HEK293 (cell line): ENCODE data around the gene INO80B.
A peak's percentile ranks its signal among the peaks of the same experiment; 100 is the strongest.

Source experiments
- GLI2 ChIP-seq: fragments of 450-650 bp; formaldehyde crosslinking; IDR thresholded peaks from 2 replicates; pipeline ENCODE4; 2017; ENCODE audit warnings: missing biosample characterization, missing genetic modification characterization, low read depth, borderline replicate concordance
- GLIS1 ChIP-seq: fragments of 450-650 bp; formaldehyde crosslinking; IDR thresholded peaks from 2 replicates; pipeline ENCODE4 v1.5.1; 2016; ENCODE audit warnings: missing biosample characterization, missing genetic modification characterization
- GLIS2 ChIP-seq: fragments of 450-650 bp; formaldehyde crosslinking; IDR thresholded peaks from 2 replicates; pipeline ENCODE4 v1.5.1; 2016; ENCODE audit warnings: missing biosample characterization, missing genetic modification characterization
- IKZF3 ChIP-seq: fragments of 450-650 bp; IDR thresholded peaks from 2 replicates; pipeline ENCODE4 v1.5.0; 2018; ENCODE audit warnings: missing biosample characterization, mild to moderate bottlenecking, missing genetic modification characterization, moderate library complexity
- MEIS1 ChIP-seq: sonication (generic); formaldehyde crosslinking; IDR thresholded peaks from 2 replicates; pipeline ENCODE4 v1.8.1; 2022; ENCODE audit warnings: missing genetic modification reagents, mild to moderate bottlenecking, borderline replicate concordance
- SP7 ChIP-seq: fragments of 450-650 bp; formaldehyde crosslinking; IDR thresholded peaks from 2 replicates; pipeline ENCODE4 v1.5.1; 2016; ENCODE audit warnings: missing biosample characterization, missing genetic modification characterization
- ZBTB20 ChIP-seq: fragments of 450-650 bp; formaldehyde crosslinking; IDR thresholded peaks from 2 replicates; pipeline ENCODE4 v1.5.1; 2016; ENCODE audit warnings: missing biosample characterization, missing genetic modification characterization
- ZBTB7A ChIP-seq: fragments of 450-650 bp; formaldehyde crosslinking; IDR thresholded peaks from 2 replicates; pipeline ENCODE4 v1.5.1; 2016; ENCODE audit warnings: low read depth, missing biosample characterization, missing genetic modification characterization
- ZBTB8A ChIP-seq: fragments of 450-650 bp; formaldehyde crosslinking; IDR thresholded peaks from 2 replicates; pipeline ENCODE4 v1.5.1; 2016; ENCODE audit warnings: missing biosample characterization, missing genetic modification characterization
- ZFHX2 ChIP-seq: fragments of 450-650 bp; formaldehyde crosslinking; conservative IDR thresholded peaks from 2 replicates; pipeline ENCODE4 v1.5.1; 2016; ENCODE audit warnings: missing biosample characterization, missing genetic modification characterization
- ZNF133 ChIP-seq: fragments of 450-650 bp; formaldehyde crosslinking; IDR thresholded peaks from 2 replicates; pipeline ENCODE4 v1.5.1; 2016; ENCODE audit warnings: missing biosample characterization, missing genetic modification characterization
- ZNF146 ChIP-seq: fragments of 450-650 bp; formaldehyde crosslinking; IDR thresholded peaks from 2 replicates; pipeline ENCODE4 v1.5.1; 2016; ENCODE audit warnings: missing biosample characterization, missing genetic modification characterization
- ZNF274 ChIP-seq, 2 experiments: fragments of 200-500 bp in 1 of 2; fragments of 450-650 bp in 1 of 2; sonication (Bioruptor generic) in 1 of 2; formaldehyde crosslinking in 1 of 2; IDR thresholded peaks; 2 replicates each; pipeline versions ENCODE4 v1.5.1 to v1.6.1; 2014 to 2016; ENCODE audit warnings: borderline replicate concordance in 1 of 2, inconsistent platforms in 1 of 2, low read length in 1 of 2, missing biosample characterization in 1 of 2, missing genetic modification characterization in 1 of 2
- ZNF366 ChIP-seq: fragments of 450-650 bp; formaldehyde crosslinking; conservative IDR thresholded peaks from 2 replicates; pipeline ENCODE4 v1.5.1; 2016; ENCODE audit warnings: missing biosample characterization, missing genetic modification characterization
- ZNF621 ChIP-seq: fragments of 450-650 bp; formaldehyde crosslinking; IDR thresholded peaks from 2 replicates; pipeline ENCODE4 v1.5.1; 2017; ENCODE audit warnings: missing biosample characterization, missing genetic modification characterization
- ZNF701 ChIP-seq: fragments of 450-650 bp; formaldehyde crosslinking; IDR thresholded peaks from 2 replicates; pipeline ENCODE4 v1.5.1; 2016; ENCODE audit warnings: missing biosample characterization, missing genetic modification characterization
- ZNF707 ChIP-seq: fragments of 450-650 bp; formaldehyde crosslinking; IDR thresholded peaks from 2 replicates; pipeline ENCODE4 v1.5.1; 2016; ENCODE audit warnings: missing biosample characterization, missing genetic modification characterization
- ZNF76 ChIP-seq: fragments of 450-650 bp; formaldehyde crosslinking; IDR thresholded peaks from 2 replicates; pipeline ENCODE4; 2016; ENCODE audit warnings: low read depth, missing biosample characterization, missing genetic modification characterization, borderline replicate concordance
- ZNF830 ChIP-seq: fragments of 450-650 bp; IDR thresholded peaks from 2 replicates; pipeline ENCODE4 v1.5.0; 2018; ENCODE audit warnings: missing biosample characterization, missing genetic modification characterization, low read depth, mild to moderate bottlenecking, moderate library complexity
- ZXDB ChIP-seq: fragments of 450-650 bp; formaldehyde crosslinking; IDR thresholded peaks from 2 replicates; pipeline ENCODE4 v1.5.1; 2016; ENCODE audit warnings: missing biosample characterization, missing genetic modification characterization
- TF ChIP-seq, protein P1 (sequence below): fragments of 450-650 bp; formaldehyde crosslinking; optimal IDR thresholded peaks from 2 replicates; pipeline ENCODE3; 2016; ENCODE audit warnings: missing biosample characterization, mild to moderate bottlenecking, missing genetic modification characterization
- TF ChIP-seq, protein P2 (sequence below): fragments of 450-650 bp; formaldehyde crosslinking; IDR thresholded peaks from 2 replicates; pipeline ENCODE4 v1.5.1; 2016; ENCODE audit warnings: missing biosample characterization, missing genetic modification characterization
- TF ChIP-seq, protein P3 (sequence below): fragments of 450-650 bp; formaldehyde crosslinking; IDR thresholded peaks from 2 replicates; pipeline ENCODE4 v1.5.1; 2016; ENCODE audit warnings: missing biosample characterization, missing genetic modification characterization
- TF ChIP-seq, protein P4 (sequence below): fragments of 450-650 bp; formaldehyde crosslinking; IDR thresholded peaks from 2 replicates; pipeline ENCODE4 v1.5.1; 2016; ENCODE audit warnings: missing biosample characterization, missing genetic modification characterization
- TF ChIP-seq, protein P5 (sequence below): fragments of 450-650 bp; formaldehyde crosslinking; IDR thresholded peaks from 2 replicates; pipeline ENCODE4; 2016; ENCODE audit warnings: missing biosample characterization, missing genetic modification characterization

Gene INO80B

DNA sequence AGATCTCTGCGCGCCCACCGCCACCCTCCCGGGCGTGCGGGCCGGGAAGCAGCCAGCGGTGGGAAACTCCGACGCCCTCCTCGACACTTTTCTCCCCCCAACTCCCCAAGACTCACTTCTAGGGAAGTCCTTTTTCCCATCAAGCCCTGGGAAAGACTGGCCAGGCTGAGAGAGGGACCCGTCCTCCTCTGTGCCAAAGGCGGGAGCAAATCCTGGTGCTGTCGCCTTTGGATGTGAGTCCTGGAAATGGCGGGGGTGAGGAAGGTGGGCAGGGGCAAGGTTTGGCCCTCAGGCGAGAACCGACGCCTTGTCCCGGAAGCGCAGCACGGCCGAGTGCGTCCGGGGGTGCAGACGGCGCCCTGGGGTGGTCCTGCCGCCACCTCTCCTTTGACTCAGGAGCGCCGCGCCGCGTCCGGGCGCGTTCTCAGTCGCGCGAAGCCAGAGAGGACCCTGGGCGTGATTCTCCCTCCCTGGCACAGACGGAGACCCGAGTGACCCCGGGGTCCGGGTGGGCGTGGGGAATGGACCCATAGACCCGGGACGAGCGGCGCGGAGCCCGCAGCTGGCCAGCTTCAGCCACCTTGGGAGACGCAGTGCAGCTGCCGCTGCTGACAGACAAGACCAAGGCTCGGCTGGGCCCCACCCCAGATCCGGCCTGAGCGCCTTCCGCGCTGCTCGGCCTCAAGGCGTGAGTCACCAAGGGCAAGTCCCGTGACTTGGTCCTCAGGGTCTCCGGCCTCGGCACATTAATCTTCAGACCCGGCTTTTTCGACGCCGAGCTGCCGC is 48.0 kb downstream of the INO80B start (continued):
- TF ChIP-seq, protein P1, sequence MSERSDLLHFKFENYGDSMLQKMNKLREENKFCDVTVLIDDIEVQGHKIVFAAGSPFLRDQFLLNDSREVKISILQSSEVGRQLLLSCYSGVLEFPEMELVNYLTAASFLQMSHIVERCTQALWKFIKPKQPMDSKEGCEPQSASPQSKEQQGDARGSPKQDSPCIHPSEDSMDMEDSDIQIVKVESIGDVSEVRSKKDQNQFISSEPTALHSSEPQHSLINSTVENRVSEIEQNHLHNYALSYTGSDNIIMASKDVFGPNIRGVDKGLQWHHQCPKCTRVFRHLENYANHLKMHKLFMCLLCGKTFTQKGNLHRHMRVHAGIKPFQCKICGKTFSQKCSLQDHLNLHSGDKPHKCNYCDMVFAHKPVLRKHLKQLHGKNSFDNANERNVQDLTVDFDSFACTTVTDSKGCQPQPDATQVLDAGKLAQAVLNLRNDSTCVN, result peak; percentile 68
- TF ChIP-seq GLIS2 (tag by site-specific recombination) (peak; percentile 75), MEIS1 (no peak), GLIS1 (tag by site-specific recombination) (peak; percentile 42; the same call in 1 of the 2 replicates), ZFHX2 (tag by site-specific recombination) (peak; percentile 32; the same call in 1 of the 2 replicates), SP7 (tag by site-specific recombination) (peak; percentile 16; the same call in 1 of the 2 replicates), ZNF366 (no peak), ZNF621 (no peak), IKZF3 (tag by site-specific recombination) (peak; percentile 55), ZBTB7A (tag by site-specific recombination) (0 out of 2 replicates have a peak, but pooled peaks have one; percentile 18), GLI2 (tag by site-specific recombination) (no peak), ZNF701 (tag by site-specific recombination) (no peak), ZBTB8A (tag by site-specific recombination) (peak; percentile 33; the same call in 1 of the 2 replicates), ZBTB20 (tag by site-specific recombination) (peak; percentile 37; the same call in 1 of the 2 replicates), ZNF707 (no peak), ZNF146 (tag by site-specific recombination) (no peak), ZNF830 (tag by site-specific recombination) (no peak), ZNF133 (tag by site-specific recombination) (no peak), ZNF274 (IDR thresholded peaks at IDR 0.05; ENCODE audit: low read length) (no peak), ZNF274 (tag by site-specific recombination; IDR thresholded peaks at IDR 0.05; ENCODE audit: borderline replicate concordance) (no peak), ZNF76 (tag by site-specific recombination) (peak; percentile 36; the same call in 1 of the 2 replicates), ZXDB (tag by site-specific recombination) (no peak)
- TF ChIP-seq, protein P2, sequence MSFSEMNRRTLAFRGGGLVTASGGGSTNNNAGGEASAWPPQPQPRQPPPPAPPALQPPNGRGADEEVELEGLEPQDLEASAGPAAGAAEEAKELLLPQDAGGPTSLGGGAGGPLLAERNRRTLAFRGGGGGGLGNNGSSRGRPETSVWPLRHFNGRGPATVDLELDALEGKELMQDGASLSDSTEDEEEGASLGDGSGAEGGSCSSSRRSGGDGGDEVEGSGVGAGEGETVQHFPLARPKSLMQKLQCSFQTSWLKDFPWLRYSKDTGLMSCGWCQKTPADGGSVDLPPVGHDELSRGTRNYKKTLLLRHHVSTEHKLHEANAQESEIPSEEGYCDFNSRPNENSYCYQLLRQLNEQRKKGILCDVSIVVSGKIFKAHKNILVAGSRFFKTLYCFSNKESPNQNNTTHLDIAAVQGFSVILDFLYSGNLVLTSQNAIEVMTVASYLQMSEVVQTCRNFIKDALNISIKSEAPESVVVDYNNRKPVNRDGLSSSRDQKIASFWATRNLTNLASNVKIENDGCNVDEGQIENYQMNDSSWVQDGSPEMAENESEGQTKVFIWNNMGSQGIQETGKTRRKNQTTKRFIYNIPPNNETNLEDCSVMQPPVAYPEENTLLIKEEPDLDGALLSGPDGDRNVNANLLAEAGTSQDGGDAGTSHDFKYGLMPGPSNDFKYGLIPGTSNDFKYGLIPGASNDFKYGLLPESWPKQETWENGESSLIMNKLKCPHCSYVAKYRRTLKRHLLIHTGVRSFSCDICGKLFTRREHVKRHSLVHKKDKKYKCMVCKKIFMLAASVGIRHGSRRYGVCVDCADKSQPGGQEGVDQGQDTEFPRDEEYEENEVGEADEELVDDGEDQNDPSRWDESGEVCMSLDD, result 0 out of 2 replicates have a peak, but pooled peaks have one; percentile 20
- TF ChIP-seq, protein P3, sequence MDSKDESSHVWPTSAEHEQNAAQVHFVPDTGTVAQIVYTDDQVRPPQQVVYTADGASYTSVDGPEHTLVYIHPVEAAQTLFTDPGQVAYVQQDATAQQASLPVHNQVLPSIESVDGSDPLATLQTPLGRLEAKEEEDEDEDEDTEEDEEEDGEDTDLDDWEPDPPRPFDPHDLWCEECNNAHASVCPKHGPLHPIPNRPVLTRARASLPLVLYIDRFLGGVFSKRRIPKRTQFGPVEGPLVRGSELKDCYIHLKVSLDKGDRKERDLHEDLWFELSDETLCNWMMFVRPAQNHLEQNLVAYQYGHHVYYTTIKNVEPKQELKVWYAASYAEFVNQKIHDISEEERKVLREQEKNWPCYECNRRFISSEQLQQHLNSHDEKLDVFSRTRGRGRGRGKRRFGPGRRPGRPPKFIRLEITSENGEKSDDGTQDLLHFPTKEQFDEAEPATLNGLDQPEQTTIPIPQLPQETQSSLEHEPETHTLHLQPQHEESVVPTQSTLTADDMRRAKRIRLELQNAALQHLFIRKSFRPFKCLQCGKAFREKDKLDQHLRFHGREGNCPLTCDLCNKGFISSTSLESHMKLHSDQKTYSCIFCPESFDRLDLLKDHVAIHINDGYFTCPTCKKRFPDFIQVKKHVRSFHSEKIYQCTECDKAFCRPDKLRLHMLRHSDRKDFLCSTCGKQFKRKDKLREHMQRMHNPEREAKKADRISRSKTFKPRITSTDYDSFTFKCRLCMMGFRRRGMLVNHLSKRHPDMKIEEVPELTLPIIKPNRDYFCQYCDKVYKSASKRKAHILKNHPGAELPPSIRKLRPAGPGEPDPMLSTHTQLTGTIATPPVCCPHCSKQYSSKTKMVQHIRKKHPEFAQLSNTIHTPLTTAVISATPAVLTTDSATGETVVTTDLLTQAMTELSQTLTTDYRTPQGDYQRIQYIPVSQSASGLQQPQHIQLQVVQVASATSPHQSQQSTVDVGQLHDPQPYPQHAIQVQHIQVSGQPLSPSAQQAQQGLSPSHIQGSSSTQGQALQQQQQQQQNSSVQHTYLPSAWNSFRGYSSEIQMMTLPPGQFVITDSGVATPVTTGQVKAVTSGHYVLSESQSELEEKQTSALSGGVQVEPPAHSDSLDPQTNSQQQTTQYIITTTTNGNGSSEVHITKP (tag by site-specific recombination), result 0 out of 2 replicates have a peak, but pooled peaks have one; percentile 10
- TF ChIP-seq, protein P4, sequence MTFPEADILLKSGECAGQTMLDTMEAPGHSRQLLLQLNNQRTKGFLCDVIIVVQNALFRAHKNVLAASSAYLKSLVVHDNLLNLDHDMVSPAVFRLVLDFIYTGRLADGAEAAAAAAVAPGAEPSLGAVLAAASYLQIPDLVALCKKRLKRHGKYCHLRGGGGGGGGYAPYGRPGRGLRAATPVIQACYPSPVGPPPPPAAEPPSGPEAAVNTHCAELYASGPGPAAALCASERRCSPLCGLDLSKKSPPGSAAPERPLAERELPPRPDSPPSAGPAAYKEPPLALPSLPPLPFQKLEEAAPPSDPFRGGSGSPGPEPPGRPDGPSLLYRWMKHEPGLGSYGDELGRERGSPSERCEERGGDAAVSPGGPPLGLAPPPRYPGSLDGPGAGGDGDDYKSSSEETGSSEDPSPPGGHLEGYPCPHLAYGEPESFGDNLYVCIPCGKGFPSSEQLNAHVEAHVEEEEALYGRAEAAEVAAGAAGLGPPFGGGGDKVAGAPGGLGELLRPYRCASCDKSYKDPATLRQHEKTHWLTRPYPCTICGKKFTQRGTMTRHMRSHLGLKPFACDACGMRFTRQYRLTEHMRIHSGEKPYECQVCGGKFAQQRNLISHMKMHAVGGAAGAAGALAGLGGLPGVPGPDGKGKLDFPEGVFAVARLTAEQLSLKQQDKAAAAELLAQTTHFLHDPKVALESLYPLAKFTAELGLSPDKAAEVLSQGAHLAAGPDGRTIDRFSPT (tag by site-specific recombination), result peak; percentile 22; the same call in 1 of the 2 replicates
- TF ChIP-seq, protein P5, sequence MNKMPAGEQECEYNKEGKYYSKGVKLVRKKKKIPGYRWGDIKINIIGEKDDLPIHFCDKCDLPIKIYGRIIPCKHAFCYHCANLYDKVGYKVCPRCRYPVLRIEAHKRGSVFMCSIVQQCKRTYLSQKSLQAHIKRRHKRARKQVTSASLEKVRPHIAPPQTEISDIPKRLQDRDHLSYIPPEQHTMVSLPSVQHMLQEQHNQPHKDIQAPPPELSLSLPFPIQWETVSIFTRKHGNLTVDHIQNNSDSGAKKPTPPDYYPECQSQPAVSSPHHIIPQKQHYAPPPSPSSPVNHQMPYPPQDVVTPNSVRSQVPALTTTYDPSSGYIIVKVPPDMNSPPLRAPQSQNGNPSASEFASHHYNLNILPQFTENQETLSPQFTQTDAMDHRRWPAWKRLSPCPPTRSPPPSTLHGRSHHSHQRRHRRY (tag by site-specific recombination), result no peak
